ENCODE measurements around the gene TGFBR1. TPM values are rescaled to one million over a fixed set of nuclear protein-coding genes. Genes with fewer than 3 reads are reported as not detected.

The TGFBR1 gene
- polyA plus RNA-seq, 1 donor from 2014 or later: 78.0 TPM

DNA sequence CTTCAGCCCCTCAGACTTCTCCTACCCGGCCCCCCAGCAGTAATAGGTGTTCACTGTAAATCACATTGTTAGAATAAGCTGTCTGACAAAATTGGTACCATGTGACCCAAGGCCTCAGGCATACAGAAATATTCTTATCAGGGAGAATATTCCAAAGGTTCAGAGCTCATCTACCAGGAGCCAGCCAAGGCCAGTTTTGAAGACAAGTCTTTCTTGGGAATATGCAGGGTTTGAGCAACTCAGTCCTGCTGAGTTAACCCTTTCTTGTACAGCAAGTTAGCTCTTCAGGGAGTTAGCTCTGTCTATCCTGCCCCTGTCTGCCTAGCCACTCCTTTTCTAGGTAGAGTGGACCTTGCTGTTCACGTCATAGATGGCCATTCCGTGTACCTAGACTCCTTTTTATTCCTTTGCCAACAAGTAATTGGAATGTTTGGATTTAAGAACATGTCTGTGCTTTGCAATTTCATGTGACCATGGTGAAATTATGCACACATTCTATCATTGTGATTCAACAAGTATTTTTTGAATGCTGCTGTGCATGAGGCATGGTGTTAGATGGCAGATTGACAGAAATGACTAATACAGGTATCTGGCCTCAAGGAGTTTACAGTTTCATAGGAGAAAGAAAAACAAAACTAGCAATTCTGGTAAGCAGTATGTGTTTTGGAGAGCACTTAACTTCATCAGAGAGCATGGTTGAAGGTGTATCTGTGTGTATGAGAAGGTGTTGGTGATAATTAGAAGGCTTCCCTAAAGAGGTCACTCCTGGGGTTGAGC, 22.6 kb downstream of the TGFBR1 start:
- Histone ChIP-seq H4K20me1 (ENCODE audit: insufficient read depth) (no peaks in the 10 kb centered on the region), H3K4me2 (ENCODE audit: low read length) (no peak overlapping the region), H3F3A (ENCODE audit: insufficient read depth, low read length, poor library complexity, severe bottlenecking) (no peaks in the 10 kb centered on the region), H3K27ac (ENCODE audit: low read length) (no peak overlapping the region), H3K9me3 (ENCODE audit: low read length) (no peaks in the 10 kb centered on the region), H3K27me3 (ENCODE audit: insufficient read depth, low read depth, low read length) (no peaks in the 10 kb centered on the region), H3K4me3 (ENCODE audit: low read length) (no peak overlapping the region), H3K9ac (ENCODE audit: low read length) (no peak overlapping the region), H2AFZ (ENCODE audit: low read depth, low read length) (no peak overlapping the region), H3K79me2 (replicated peaks; ENCODE audit: insufficient read depth, low read length) (peaks cover 71% of the 10 kb centered on the region), H3K36me3 (ENCODE audit: insufficient read depth, low read length) (no peaks in the 10 kb centered on the region), H3K9me2 (ENCODE audit: insufficient read depth, low read length) (no peaks in the 10 kb centered on the region)
- TF ChIP-seq CTCF (IDR thresholded peaks at IDR 0.05; ENCODE audit: poor library complexity, severe bottlenecking): no peak
- no peak for TF ChIP-seq EP300 (conservative IDR thresholded peaks at IDR 0.05; ENCODE audit: poor library complexity, severe bottlenecking)
- TF ChIP-seq POLR2AphosphoS5 (IDR thresholded peaks at IDR 0.05): no peak
- no peak for TF ChIP-seq SMC3 (conservative IDR thresholded peaks at IDR 0.05; ENCODE audit: poor library complexity)
- TF ChIP-seq EZH2 (IDR thresholded peaks at IDR 0.05; ENCODE audit: borderline replicate concordance, insufficient read depth, low read length, poor library complexity, severe bottlenecking): no peak
- no peak for TF ChIP-seq TAF1 (IDR thresholded peaks at IDR 0.05; ENCODE audit: low read depth)
- TF ChIP-seq MXI1 (conservative IDR thresholded peaks at IDR 0.05; ENCODE audit: poor library complexity, severe bottlenecking): no peak
- TF ChIP-seq RAD21 (conservative IDR thresholded peaks at IDR 0.05): no peak
- no peak for TF ChIP-seq REST (IDR thresholded peaks at IDR 0.05; ENCODE audit: borderline replicate concordance)

- Histone ChIP-seq H3K79me2 (replicated peaks; ENCODE audit: insufficient read depth, low read length) (peaks cover 66% of the 10 kb centered on the region), H4K20me1 (ENCODE audit: insufficient read depth) (no peaks in the 10 kb centered on the region)
Measured at GRCh38 chr9:99128133-99128406, 23.2 kb downstream of the TGFBR1 start.

More at GRCh38 chr9:99128133-99128406, 23.2 kb downstream of the TGFBR1 start:
- Histone ChIP-seq H3K9ac (ENCODE audit: low read length) (no peak overlapping the region), H3K9me3 (ENCODE audit: low read length) (no peaks in the 10 kb centered on the region), H3K4me2 (ENCODE audit: low read length) (no peak overlapping the region), H3K27me3 (ENCODE audit: insufficient read depth, low read depth, low read length) (no peaks in the 10 kb centered on the region), H3F3A (ENCODE audit: insufficient read depth, low read length, poor library complexity, severe bottlenecking) (no peaks in the 10 kb centered on the region), H3K27ac (ENCODE audit: low read length) (no peak overlapping the region), H3K4me3 (ENCODE audit: low read length) (no peak overlapping the region), H3K36me3 (ENCODE audit: insufficient read depth, low read length) (no peaks in the 10 kb centered on the region), H3K9me2 (ENCODE audit: insufficient read depth, low read length) (no peaks in the 10 kb centered on the region), H2AFZ (ENCODE audit: low read depth, low read length) (no peak overlapping the region)
- TF ChIP-seq EP300 (conservative IDR thresholded peaks at IDR 0.05; ENCODE audit: poor library complexity, severe bottlenecking) (no peak), MXI1 (conservative IDR thresholded peaks at IDR 0.05; ENCODE audit: poor library complexity, severe bottlenecking) (no peak), POLR2AphosphoS5 (IDR thresholded peaks at IDR 0.05) (no peak), RAD21 (conservative IDR thresholded peaks at IDR 0.05) (no peak), SMC3 (conservative IDR thresholded peaks at IDR 0.05; ENCODE audit: poor library complexity) (no peak), CTCF (IDR thresholded peaks at IDR 0.05; ENCODE audit: poor library complexity, severe bottlenecking) (no peak), EZH2 (IDR thresholded peaks at IDR 0.05; ENCODE audit: borderline replicate concordance, insufficient read depth, low read length, poor library complexity, severe bottlenecking) (no peak), TAF1 (IDR thresholded peaks at IDR 0.05; ENCODE audit: low read depth) (no peak), REST (IDR thresholded peaks at IDR 0.05; ENCODE audit: borderline replicate concordance) (no peak)

Measured in neural cell (in vitro differentiated cells).